A673 (cell line): ENCODE measurements around the gene TNFRSF4. TPM values are rescaled to one million over a fixed set of nuclear protein-coding genes. Genes with fewer than 3 reads are reported as not detected.

Experiments used
- BruUV-seq: library from RNA; stranded (reverse); fragments of 400-500 nt; replicated peaks from 2 replicates; lab custom pipeline; 2021; lab: Mats Ljungman, UMichigan
- CTCF ChIA-PET: fragments of 300-600 bp; sonication (Branson Sonifier 250); formaldehyde crosslinking; loops from one replicate; lab custom pipeline; 2022; ENCODE audit warnings: antibody characterized with exemption; lab: Charles Lee
- POLR2A ChIA-PET: fragments of 300-600 bp; sonication (Branson Sonifier 250); formaldehyde crosslinking; loops from one replicate; lab custom pipeline; 2022; ENCODE audit warnings: antibody characterized with exemption; ENCODE audit not compliant: low non-redundant PET; lab: Charles Lee
- DNase-seq: peaks from one replicate; pipeline ENCODE4 v3.0.0-alpha.2; 2015; ENCODE audit warnings: low spot score
- H3K27ac ChIP-seq: fragments of 200-600 bp; sonication (generic); 2 replicates; pipeline ENCODE4 v1.5.1; 2016; ENCODE audit warnings: mixed run types, low read depth, mild to moderate bottlenecking, mixed read lengths, antibody characterized with exemption, low read length; ENCODE audit not compliant: poor library complexity, severe bottlenecking
- H3K27me3 ChIP-seq: fragments of 200-600 bp; sonication (generic); replicated peaks from 2 replicates; pipeline ENCODE4 v1.6.1; 2017; ENCODE audit warnings: mixed run types, low read depth, mild to moderate bottlenecking, mixed read lengths, antibody characterized with exemption, low read length; ENCODE audit not compliant: insufficient read depth, poor library complexity
- H3K36me3 ChIP-seq: fragments of 200-600 bp; sonication (generic); 2 replicates; pipeline ENCODE4 v1.6.1; 2016; ENCODE audit warnings: mixed run types, mild to moderate bottlenecking, mixed read lengths, antibody characterized with exemption, low read length; ENCODE audit not compliant: insufficient read depth, poor library complexity, severe bottlenecking
- H3K4me1 ChIP-seq: fragments of 200-600 bp; sonication (generic); 2 replicates; pipeline ENCODE4 v1.6.1; 2017; ENCODE audit warnings: mixed run types, mild to moderate bottlenecking, mixed read lengths, antibody characterized with exemption, low read length; ENCODE audit not compliant: insufficient read depth, poor library complexity, severe bottlenecking
- H3K4me3 ChIP-seq: fragments of 200-600 bp; sonication (generic); 2 replicates; pipeline ENCODE4 v1.5.1; 2016; ENCODE audit warnings: low read depth, mixed run types, mild to moderate bottlenecking, mixed read lengths, low read length; ENCODE audit not compliant: poor library complexity, severe bottlenecking
- H3K9me3 ChIP-seq: fragments of 200-600 bp; sonication (generic); 2 replicates; pipeline ENCODE4 v1.6.1; 2016; ENCODE audit warnings: mixed run types, low read depth, mild to moderate bottlenecking, mixed read lengths, antibody characterized with exemption, low read length; ENCODE audit not compliant: poor library complexity, severe bottlenecking
- EZH2 ChIP-seq: fragments of 200-600 bp; sonication (generic); IDR thresholded peaks from 2 replicates; pipeline ENCODE4 v1.6.1; 2017; ENCODE audit warnings: borderline replicate concordance, low read depth, mild to moderate bottlenecking, mixed read lengths, antibody characterized with exemption, low read length; ENCODE audit not compliant: poor library complexity, severe bottlenecking
- intact Hi-C: fragments of 100-400 bp; cut with micrococcal nuclease; formaldehyde crosslinking; loops from one replicate; pipeline ENCODE4 v1.10.0; 2022; ENCODE audit not compliant: unreplicated experiment
- total RNA-seq: library from RNA; stranded (reverse); gene quantifications from 2 replicates; pipeline ENCODE4 v1.2.3, GENCODE V29; 2021
- TF ChIP-seq, protein P1 (sequence below): fragments of 300-800, 200-600 bp; sonication (generic); conservative IDR thresholded peaks from 2 replicates; pipeline ENCODE4 v1.5.1; 2017; ENCODE audit warnings: low read depth, mild to moderate bottlenecking, antibody characterized with exemption, low read length, moderate library complexity, mixed read lengths

TNFRSF4 gene
- total RNA-seq, 1 experiment from 2014 or later = 0.80 TPM

DNA sequence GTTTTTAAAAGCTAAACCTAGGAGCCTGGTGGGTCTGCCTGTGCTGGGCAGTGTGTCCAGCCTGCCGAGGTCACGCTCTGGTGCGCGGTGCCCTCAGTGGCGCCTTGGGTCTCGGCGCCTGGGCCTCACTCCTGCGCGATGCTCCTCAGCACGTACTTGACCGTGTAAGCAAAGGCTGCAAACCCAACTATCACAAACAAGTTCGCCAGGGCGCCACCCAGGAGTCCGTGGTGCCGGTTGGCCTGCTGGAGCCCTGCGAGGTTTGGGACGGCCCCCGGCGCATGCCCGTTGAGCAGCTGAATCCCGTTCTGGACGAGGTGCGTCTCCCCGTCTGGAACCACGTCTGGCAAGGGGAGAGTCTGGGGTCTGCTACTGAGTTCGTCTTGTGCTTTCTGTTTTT, 41.1 kb upstream of the TNFRSF4 start:
- ChIA-PET POLR2A (no interaction called here), CTCF (no interaction called here)
- Histone ChIP-seq H3K27ac (no peak overlapping the region), H3K4me3 (no peak overlapping the region), H3K36me3 (peaks cover 33% of the 10 kb centered on the region), H3K27me3 (no peaks in the 10 kb centered on the region), H3K4me1 (no peaks in the 10 kb centered on the region), H3K9me3 (no peaks in the 10 kb centered on the region)
- no peak for DNase-seq
- BruUV-seq = TSS peak; percentile 73
- intact Hi-C loops = no loop called here
- no peak for TF ChIP-seq EZH2
- TF ChIP-seq, protein P1, sequence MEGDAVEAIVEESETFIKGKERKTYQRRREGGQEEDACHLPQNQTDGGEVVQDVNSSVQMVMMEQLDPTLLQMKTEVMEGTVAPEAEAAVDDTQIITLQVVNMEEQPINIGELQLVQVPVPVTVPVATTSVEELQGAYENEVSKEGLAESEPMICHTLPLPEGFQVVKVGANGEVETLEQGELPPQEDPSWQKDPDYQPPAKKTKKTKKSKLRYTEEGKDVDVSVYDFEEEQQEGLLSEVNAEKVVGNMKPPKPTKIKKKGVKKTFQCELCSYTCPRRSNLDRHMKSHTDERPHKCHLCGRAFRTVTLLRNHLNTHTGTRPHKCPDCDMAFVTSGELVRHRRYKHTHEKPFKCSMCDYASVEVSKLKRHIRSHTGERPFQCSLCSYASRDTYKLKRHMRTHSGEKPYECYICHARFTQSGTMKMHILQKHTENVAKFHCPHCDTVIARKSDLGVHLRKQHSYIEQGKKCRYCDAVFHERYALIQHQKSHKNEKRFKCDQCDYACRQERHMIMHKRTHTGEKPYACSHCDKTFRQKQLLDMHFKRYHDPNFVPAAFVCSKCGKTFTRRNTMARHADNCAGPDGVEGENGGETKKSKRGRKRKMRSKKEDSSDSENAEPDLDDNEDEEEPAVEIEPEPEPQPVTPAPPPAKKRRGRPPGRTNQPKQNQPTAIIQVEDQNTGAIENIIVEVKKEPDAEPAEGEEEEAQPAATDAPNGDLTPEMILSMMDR = no peak

DNA sequence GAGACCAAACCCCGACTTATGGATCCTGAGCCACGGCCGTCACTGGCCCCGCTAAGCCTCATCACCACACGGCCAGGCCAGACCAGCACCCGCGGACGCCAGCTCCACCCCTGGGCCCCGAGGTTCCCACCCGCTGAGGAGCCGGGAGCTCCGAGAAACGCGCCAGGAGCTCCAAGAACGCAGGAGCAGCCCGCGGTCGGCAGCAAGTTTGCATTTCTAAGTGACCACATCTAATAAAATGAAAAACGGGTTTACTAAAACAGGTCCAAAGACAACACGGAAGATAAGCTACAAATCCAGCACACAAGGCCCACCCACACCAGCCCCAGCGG, 40.7 kb upstream of the TNFRSF4 start:
- Histone ChIP-seq H3K27ac (no peak overlapping the region), H3K9me3 (no peaks in the 10 kb centered on the region), H3K36me3 (peaks cover 33% of the 10 kb centered on the region), H3K4me3 (no peak overlapping the region), H3K27me3 (no peaks in the 10 kb centered on the region), H3K4me1 (no peaks in the 10 kb centered on the region)
- no TSS peak for BruUV-seq
- TF ChIP-seq, protein P1 = no peak
- TF ChIP-seq EZH2 = no peak
- intact Hi-C loops = no loop called here
- DNase-seq = no peak
- ChIA-PET CTCF (no interaction called here), POLR2A (no interaction called here)

GRCh38 chr1:1253972-1254666, 40.2 kb upstream of the TNFRSF4 start:
- BruUV-seq = no TSS peak
- intact Hi-C loops = no loop called here

More at GRCh38 chr1:1253972-1254666, 40.2 kb upstream of the TNFRSF4 start:
- Histone ChIP-seq H3K4me3 (no peak overlapping the region), H3K36me3 (peaks cover 33% of the 10 kb centered on the region), H3K27ac (no peak overlapping the region), H3K9me3 (no peaks in the 10 kb centered on the region), H3K27me3 (no peaks in the 10 kb centered on the region), H3K4me1 (no peaks in the 10 kb centered on the region)
- TF ChIP-seq, protein P1 = no peak
- no peak for TF ChIP-seq EZH2
- ChIA-PET POLR2A (no interaction called here), CTCF (no interaction called here)
- no peak for DNase-seq
